Chondrocyte (in vitro differentiated cells): ENCODE data around the gene NRBP1. TPM values are rescaled to one million over a fixed set of nuclear protein-coding genes. Genes with fewer than 3 reads are reported as not detected.
"Not testable (repeated sequence)": the region's sequence is repeated elsewhere in the genome, so short reads cannot be mapped to it uniquely, and the experiment has no call there.

Experiments
- DNase-seq: peaks from one replicate; pipeline ENCODE4 v3.0.0; 2021; ENCODE audit warnings: mixed read lengths, low spot score
- H3K27ac Mint-ChIP-seq: one replicate; pipeline ENCODE4 v1.8.0; 2021; ENCODE audit warnings: mild to moderate bottlenecking, moderate library complexity, mixed read lengths; ENCODE audit not compliant: unreplicated experiment
- H3K27me3 Mint-ChIP-seq: 2 replicates; pipeline ENCODE4 v1.8.0; 2021; ENCODE audit warnings: low read depth, mixed read lengths
- H3K36me3 Mint-ChIP-seq: 2 replicates; pipeline ENCODE4 v1.8.0; 2021; ENCODE audit warnings: low read depth, mixed read lengths
- H3K4me1 Mint-ChIP-seq: 2 replicates; pipeline ENCODE4 v1.8.0; 2021; ENCODE audit warnings: low read depth, mild to moderate bottlenecking, mixed read lengths
- H3K4me3 Mint-ChIP-seq: one replicate; pipeline ENCODE4 v1.8.0; 2021; ENCODE audit warnings: mild to moderate bottlenecking, moderate library complexity, mixed read lengths; ENCODE audit not compliant: unreplicated experiment
- H3K9me3 Mint-ChIP-seq: 2 replicates; pipeline ENCODE4 v1.8.0; 2021; ENCODE audit warnings: low read depth, mixed read lengths
- total RNA-seq: library from RNA; stranded (reverse); gene quantifications from 3 replicates; pipeline ENCODE4 v1.2.1, GENCODE V29; 2021
- TF ChIP-seq, protein P1 (sequence below): fragments of 200-600 bp; sonication (generic); IDR thresholded peaks from 2 replicates; pipeline ENCODE4 v1.5.0; 2021; ENCODE audit warnings: antibody characterized with exemption, mild to moderate bottlenecking, moderate library complexity

NRBP1 gene
- total RNA-seq, 1 donor from 2014 or later: 128 TPM

DNA sequence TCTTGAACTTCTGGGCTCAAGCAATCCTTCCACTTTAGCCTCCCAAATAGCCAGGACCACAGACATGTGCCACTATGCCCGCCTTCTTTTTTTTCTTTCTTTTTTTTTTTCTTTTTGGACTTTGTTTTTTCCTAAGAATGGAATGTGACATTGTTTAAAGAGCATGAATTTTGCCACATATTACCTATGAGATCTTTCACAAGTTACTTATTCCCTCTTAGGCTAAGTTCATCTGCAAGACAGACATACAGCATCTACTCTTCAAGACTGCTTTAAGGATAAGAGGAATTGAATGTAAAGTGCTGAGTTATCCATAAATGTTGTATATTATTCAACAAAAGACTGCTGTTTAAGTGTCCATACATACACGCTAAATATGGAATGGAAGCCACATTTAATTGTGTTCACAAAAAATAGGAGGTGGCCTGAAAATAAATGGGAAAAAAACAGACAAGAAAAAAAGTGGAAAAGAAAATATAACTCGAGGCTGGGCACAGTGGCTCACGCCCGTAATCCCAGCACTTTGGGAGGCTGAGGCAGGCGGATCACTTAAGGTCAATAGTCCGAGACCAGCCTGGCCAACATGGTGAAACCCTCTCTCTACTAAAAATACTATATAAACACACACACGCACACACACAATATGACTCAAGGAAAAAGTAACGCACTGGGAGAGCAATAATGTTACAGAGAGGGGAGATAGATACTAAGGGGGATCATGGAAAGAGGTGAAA lies 15.8 kb upstream of the NRBP1 start:
- Mint-ChIP-seq H3K4me1 (peaks cover 15% of the 10 kb centered on the region), H3K9me3 (no peaks in the 10 kb centered on the region), H3K27ac (no peak overlapping the region), H3K27me3 (no peaks in the 10 kb centered on the region), H3K36me3 (no peaks in the 10 kb centered on the region), H3K4me3 (no peak overlapping the region)
- TF ChIP-seq, protein P1, sequence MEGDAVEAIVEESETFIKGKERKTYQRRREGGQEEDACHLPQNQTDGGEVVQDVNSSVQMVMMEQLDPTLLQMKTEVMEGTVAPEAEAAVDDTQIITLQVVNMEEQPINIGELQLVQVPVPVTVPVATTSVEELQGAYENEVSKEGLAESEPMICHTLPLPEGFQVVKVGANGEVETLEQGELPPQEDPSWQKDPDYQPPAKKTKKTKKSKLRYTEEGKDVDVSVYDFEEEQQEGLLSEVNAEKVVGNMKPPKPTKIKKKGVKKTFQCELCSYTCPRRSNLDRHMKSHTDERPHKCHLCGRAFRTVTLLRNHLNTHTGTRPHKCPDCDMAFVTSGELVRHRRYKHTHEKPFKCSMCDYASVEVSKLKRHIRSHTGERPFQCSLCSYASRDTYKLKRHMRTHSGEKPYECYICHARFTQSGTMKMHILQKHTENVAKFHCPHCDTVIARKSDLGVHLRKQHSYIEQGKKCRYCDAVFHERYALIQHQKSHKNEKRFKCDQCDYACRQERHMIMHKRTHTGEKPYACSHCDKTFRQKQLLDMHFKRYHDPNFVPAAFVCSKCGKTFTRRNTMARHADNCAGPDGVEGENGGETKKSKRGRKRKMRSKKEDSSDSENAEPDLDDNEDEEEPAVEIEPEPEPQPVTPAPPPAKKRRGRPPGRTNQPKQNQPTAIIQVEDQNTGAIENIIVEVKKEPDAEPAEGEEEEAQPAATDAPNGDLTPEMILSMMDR: no peak
- no peak for DNase-seq

DNA sequence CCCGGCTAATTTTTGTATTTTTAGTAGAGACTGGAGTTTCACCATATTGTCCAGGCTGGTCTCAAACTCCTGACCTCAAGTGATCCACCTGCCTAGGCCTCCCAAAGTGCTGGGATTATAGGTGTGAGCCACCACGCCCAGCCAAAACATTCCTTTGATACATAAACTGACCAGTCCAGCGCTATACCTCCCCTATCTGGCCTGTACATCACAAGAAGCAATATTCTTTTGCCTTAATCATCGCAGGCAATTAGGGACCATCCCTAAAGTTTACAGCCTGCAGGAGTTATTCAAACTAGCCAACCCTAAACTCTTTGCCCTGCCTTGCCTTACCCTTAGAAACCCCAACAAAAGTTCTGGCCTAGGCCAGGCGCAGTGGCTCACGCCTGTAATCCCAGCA lies 12.3 kb upstream of the NRBP1 start:
- DNase-seq: no peak
- no peaks in the 10 kb centered on the region for H3K4me1 Mint-ChIP-seq

DNA sequence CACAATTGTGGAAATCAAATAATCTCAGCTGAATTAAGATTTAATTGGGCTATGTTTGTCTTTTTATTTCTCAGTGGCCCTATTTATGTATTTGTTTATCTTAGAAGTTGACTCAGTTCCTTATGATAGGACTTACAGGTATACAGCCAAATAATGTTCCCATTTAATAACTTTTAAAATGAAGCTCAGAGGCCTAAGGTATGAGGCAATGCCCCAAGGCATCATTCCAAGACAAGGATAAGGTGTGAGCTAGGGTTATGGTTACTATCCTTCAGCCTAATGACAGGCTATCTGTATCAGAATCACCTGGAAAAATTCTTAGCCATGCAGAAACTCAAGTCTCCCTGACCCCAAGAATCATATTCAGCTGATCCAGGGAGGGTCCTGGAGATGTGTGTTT lies 7.4 kb upstream of the NRBP1 start:
- TF ChIP-seq, protein P1: no peak
- no peaks in the 10 kb centered on the region for H3K4me1 Mint-ChIP-seq
- no peaks in the 10 kb centered on the region for H3K36me3 Mint-ChIP-seq
- no peak overlapping the region for H3K4me3 Mint-ChIP-seq
- H3K27me3 Mint-ChIP-seq: no peaks in the 10 kb centered on the region
- H3K9me3 Mint-ChIP-seq: no peaks in the 10 kb centered on the region
- H3K27ac Mint-ChIP-seq: no peak overlapping the region
- DNase-seq: no peak

More for the DNA sequence above, 12.3 kb upstream of the NRBP1 start:
- no peaks in the 10 kb centered on the region for H3K9me3 Mint-ChIP-seq
- H3K27ac Mint-ChIP-seq: no peak overlapping the region
- H3K4me3 Mint-ChIP-seq: no peak overlapping the region
- no peaks in the 10 kb centered on the region for H3K27me3 Mint-ChIP-seq
- no peaks in the 10 kb centered on the region for H3K36me3 Mint-ChIP-seq
- TF ChIP-seq, protein P1: no peak

DNA sequence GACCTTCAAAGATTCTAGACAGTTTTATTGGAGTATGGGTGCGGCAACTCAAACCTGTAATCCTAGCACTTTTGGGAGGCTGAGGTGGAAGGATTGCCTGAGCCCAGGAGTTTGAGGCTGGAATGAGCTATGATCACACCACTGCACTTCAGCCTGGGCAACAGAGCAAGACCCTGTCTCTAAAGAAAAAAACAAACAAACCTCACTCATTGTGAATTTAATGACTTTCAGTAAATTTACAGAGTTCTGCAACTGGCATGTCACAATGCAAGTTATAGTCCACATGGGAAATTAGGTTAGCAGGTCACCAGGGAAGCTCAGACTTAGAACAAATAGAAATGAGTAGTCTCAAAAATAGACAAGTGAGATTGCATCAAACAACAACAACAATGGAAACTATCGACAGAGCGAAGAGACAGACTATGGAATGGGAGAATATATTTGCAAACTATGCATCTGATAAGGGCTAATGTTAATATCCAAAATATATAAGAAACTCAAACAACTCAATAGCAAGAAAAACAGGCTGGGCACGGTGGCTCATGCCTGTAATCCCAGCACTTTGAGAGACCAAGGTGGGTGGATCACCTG lies 6.7 kb upstream of the NRBP1 start:
- Mint-ChIP-seq H3K27ac (no peak overlapping the region), H3K9me3 (no peaks in the 10 kb centered on the region), H3K4me1 (no peaks in the 10 kb centered on the region), H3K4me3 (no peak overlapping the region), H3K27me3 (no peaks in the 10 kb centered on the region), H3K36me3 (no peaks in the 10 kb centered on the region)
- no peak for DNase-seq
- TF ChIP-seq, protein P1: no peak

DNA sequence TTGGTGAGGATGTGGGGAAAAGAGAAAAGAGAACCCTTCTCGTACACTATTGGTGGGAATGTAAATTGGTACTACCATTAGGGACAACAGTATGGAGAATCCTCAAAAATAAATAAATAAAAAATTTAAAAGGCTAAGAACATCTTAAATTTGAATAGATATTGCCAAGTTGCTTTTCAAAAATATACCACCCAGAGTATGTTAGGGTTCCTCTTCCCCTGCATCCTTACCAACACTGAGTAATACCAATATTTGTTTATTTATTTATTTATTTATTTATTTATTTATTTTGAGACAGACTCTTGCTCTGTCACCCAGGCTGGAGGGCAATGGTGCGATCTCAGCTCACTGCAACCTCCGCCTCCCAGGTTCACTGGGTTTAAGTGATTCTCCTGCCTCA lies 5.5 kb upstream of the NRBP1 start:
- Mint-ChIP-seq H3K36me3 (no peaks in the 10 kb centered on the region), H3K27ac (no peak overlapping the region), H3K4me1 (peaks cover 6% of the 10 kb centered on the region), H3K9me3 (no peaks in the 10 kb centered on the region), H3K27me3 (no peaks in the 10 kb centered on the region), H3K4me3 (no peak overlapping the region)
- DNase-seq: no peak
- TF ChIP-seq, protein P1: no peak

DNA sequence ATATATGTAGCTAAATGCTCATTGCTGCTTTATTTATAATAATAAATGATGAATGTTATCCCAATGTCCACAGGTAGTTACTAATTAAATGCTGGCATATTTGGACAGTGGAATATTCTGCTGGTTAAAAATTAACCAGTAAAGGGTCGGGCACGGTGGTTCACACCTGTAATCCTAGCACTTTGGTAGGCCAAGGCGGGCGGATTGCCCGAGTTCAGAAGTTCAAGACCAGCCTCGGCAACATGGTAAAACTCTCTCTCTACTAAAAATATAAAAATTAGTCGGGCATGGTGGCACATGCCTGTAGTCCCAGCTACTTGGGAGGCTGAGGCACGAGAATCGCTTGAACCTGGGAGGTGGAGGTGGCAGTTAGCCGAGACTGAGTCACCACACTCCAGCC lies 3.4 kb upstream of the NRBP1 start:
- not testable (repeated sequence) for H3K27ac Mint-ChIP-seq, DNase-seq

More for the DNA sequence above, 3.4 kb upstream of the NRBP1 start:
- H3K36me3 Mint-ChIP-seq, H3K9me3 Mint-ChIP-seq, H3K27me3 Mint-ChIP-seq, H3K4me3 Mint-ChIP-seq: not testable (repeated sequence)
- peaks cover 15% of the 10 kb centered on the region for H3K4me1 Mint-ChIP-seq
